Caco-2 (cell line): Measurements from ENCODE around the gene ALOXE3. TPM values are rescaled to one million over a fixed set of nuclear protein-coding genes. Genes with fewer than 3 reads are reported as not detected.

Experiments
- BruUV-seq: library from RNA; stranded (reverse); fragments of 400-500 nt; replicated peaks from 2 replicates; lab custom pipeline; 2021; lab: Mats Ljungman, UMichigan
- CTCF ChIA-PET: fragments of 300-600 bp; sonication (Branson Sonifier 250); formaldehyde crosslinking; loops from one replicate; lab custom pipeline; 2022; ENCODE audit warnings: antibody characterized with exemption; lab: Charles Lee
- POLR2A ChIA-PET: fragments of 300-600 bp; sonication (Branson Sonifier 250); formaldehyde crosslinking; loops from one replicate; lab custom pipeline; 2022; ENCODE audit warnings: antibody characterized with exemption; lab: Charles Lee
- DNase-seq, 2 experiments: peaks; one replicate each; pipeline versions ENCODE4 v3.0.0 to v3.0.0-alpha.2; 2020 to 2022
- H3K27me3 ChIP-seq: replicated peaks from 2 replicates; pipeline ENCODE4 v1.6.0; 2011; ENCODE audit warnings: low read length; ENCODE audit not compliant: control insufficient read depth, insufficient read depth
- H3K36me3 ChIP-seq: 2 replicates; pipeline ENCODE4 v1.5.1; 2011; ENCODE audit warnings: low read length; ENCODE audit not compliant: control insufficient read depth, insufficient read depth
- H3K4me1 ChIP-seq: fragments of 250-450 bp; sonication (Bioruptor Pico); 2 replicates; pipeline ENCODE4 v1.5.1; 2020; ENCODE audit warnings: mild to moderate bottlenecking
- H3K4me3 ChIP-seq: 2 replicates; pipeline ENCODE4 v1.5.1; 2011; ENCODE audit warnings: low read depth, mild to moderate bottlenecking, control low read depth, low read length
- H3K9me3 ChIP-seq: fragments of 250-450 bp; sonication (Bioruptor Pico); 2 replicates; pipeline ENCODE4 v1.5.1; 2020; ENCODE audit warnings: mild to moderate bottlenecking, moderate library complexity
- H3K27ac Mint-ChIP-seq: one replicate; pipeline ENCODE4 v1.8.0; 2022; ENCODE audit warnings: mixed read lengths; ENCODE audit not compliant: unreplicated experiment
- H3K27me3 Mint-ChIP-seq: one replicate; pipeline ENCODE4 v1.8.0; 2022; ENCODE audit warnings: mixed read lengths; ENCODE audit not compliant: insufficient read depth, unreplicated experiment
- H3K36me3 Mint-ChIP-seq: one replicate; pipeline ENCODE4 v1.8.0; 2022; ENCODE audit warnings: mild to moderate bottlenecking, mixed read lengths; ENCODE audit not compliant: insufficient read depth, unreplicated experiment
- H3K4me1 Mint-ChIP-seq: one replicate; pipeline ENCODE4 v1.8.0; 2022; ENCODE audit warnings: low read depth, mixed read lengths; ENCODE audit not compliant: unreplicated experiment
- H3K4me3 Mint-ChIP-seq: one replicate; pipeline ENCODE4 v1.8.0; 2022; ENCODE audit warnings: mild to moderate bottlenecking, moderate library complexity, mixed read lengths; ENCODE audit not compliant: unreplicated experiment
- H3K9me3 Mint-ChIP-seq: one replicate; pipeline ENCODE4 v1.8.0; 2022; ENCODE audit warnings: mixed read lengths; ENCODE audit not compliant: unreplicated experiment
- CTCF ChIP-seq, 2 experiments: fragments of 200-600 bp in 1 of 2; IDR thresholded peaks; 1 replicate in 1 of 2; 2 replicates in 1 of 2; pipeline versions ENCODE4 v1.5.1 to v1.8.0; 2011 to 2022; ENCODE audit warnings: antibody characterized with exemption in 1 of 2, control low read depth in 1 of 2, inconsistent platforms in 1 of 2, low read depth in 1 of 2, low read length in 1 of 2, mild to moderate bottlenecking in 1 of 2, moderate library complexity in 1 of 2; ENCODE audit not compliant: insufficient read depth in 1 of 2, severe bottlenecking in 1 of 2, unreplicated experiment in 1 of 2
- intact Hi-C: fragments of 100-400 bp; cut with micrococcal nuclease; formaldehyde crosslinking; loops from one replicate; pipeline ENCODE4 v1.10.0; 2022; ENCODE audit not compliant: unreplicated experiment
- total RNA-seq: library from RNA; stranded (reverse); gene quantifications from 2 replicates; pipeline ENCODE4 v1.2.3, GENCODE V29; 2022

Gene ALOXE3
- total RNA-seq, 1 experiment from 2014 or later: not detected

DNA sequence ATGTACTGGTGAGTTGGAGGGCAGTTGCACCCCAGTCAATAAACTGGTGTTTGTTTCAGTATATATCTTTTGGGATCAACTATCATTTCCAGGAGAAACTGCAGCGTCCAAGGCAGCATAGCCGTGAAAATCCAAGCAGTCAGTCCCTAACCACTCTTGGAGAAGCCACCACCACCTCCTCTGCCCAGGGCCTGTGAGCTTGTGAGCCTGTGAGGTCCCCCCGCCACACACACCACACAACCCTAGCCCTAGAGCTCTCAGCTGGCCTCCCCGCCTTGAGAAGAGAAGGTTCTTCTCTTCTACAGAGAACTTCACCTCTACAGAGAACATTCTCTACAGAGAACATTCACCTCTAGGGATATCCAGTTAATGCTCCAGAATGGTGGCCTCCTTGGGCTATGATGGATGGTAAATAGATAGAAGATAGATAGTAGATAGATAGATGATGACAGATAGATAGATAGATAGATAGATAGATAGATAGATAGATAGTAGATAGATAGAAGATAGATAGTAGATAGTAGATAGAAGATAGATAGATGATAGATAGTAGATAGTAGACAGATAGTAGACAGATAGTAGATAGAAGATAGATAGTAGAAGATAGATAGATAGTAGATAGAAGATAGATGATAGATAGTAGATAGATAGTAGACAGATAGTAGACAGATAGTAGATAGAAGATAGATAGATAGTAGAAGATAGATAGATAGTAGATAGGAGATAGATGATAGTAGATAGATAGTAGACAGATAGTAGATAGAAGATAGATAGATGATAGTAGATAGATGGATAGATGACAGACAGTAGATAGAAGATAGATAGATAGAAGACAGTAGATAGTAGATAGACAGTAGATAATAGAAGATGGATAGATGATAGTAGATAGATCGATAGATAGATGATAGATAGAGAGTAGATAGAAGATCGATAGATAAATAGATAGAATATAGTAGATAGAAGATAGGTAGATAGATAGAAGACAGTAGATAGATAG, 65.8 kb downstream of the ALOXE3 start:
- H3K4me3 ChIP-seq: no peak overlapping the region
- TF ChIP-seq CTCF (IDR thresholded peaks at IDR 0.05; ENCODE audit: insufficient read depth in 1 of 2, low read depth in 1 of 2, low read length in 1 of 2, severe bottlenecking in 1 of 2, unreplicated experiment in 1 of 2): no peak
- H3K4me1 ChIP-seq: peaks cover 14% of the 10 kb centered on the region
- Mint-ChIP-seq H3K36me3 (peaks cover 6% of the 10 kb centered on the region), H3K4me3 (no peak overlapping the region), H3K27ac (no peak overlapping the region), H3K9me3 (no peaks in the 10 kb centered on the region), H3K27me3 (no peaks in the 10 kb centered on the region), H3K4me1 (peaks cover 13% of the 10 kb centered on the region)
- POLR2A ChIA-PET: no interaction called here
- intact Hi-C loops: no loop called here
- DNase-seq: no peak
- H3K9me3 ChIP-seq: no peaks in the 10 kb centered on the region
- H3K36me3 ChIP-seq: no peaks in the 10 kb centered on the region
- CTCF ChIA-PET: no interaction called here
- BruUV-seq: no TSS peak
- no peaks in the 10 kb centered on the region for H3K27me3 ChIP-seq

DNA sequence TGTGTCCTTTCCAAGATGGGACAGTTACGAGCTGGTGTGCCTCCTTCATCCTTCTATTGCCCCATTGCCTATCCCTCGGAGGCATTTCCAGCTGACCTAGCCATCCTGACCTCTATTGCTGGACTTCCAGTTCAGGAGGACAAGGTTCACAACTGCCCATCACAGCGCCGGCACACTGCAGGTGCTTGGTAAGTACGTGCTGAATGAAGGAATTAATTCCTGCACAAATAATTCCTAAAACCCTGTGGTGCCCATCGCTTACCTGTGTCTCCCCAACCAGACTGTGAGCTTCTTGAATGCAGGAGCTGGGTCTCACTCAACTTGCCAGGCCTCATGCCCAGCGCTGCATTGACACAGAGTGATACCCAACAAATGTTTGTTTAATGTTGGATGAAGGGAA, 66.5 kb downstream of the ALOXE3 start:
- H3K27me3 ChIP-seq: no peaks in the 10 kb centered on the region
- peaks cover 13% of the 10 kb centered on the region for H3K4me1 Mint-ChIP-seq
- peaks cover 6% of the 10 kb centered on the region for H3K36me3 Mint-ChIP-seq

GRCh38 chr17:8048736-8049135, 69.6 kb downstream of the ALOXE3 start:
- no peak overlapping the region for H3K4me3 ChIP-seq
- BruUV-seq: no TSS peak
- no peaks in the 10 kb centered on the region for H3K36me3 ChIP-seq
- H3K4me3 Mint-ChIP-seq: no peak overlapping the region
- no peaks in the 10 kb centered on the region for H3K9me3 Mint-ChIP-seq
- no peaks in the 10 kb centered on the region for H3K9me3 ChIP-seq
- intact Hi-C loops: no loop called here
- H3K27me3 ChIP-seq: no peaks in the 10 kb centered on the region
- ChIA-PET POLR2A (no interaction called here), CTCF (interaction anchor here (0.6 to 0.9 kb wide), 2 partner anchors 25 to 192 kb away, joined by 4 to 5 read pairs; partner anchors contain the start of gene NAA38)
- no peaks in the 10 kb centered on the region for H3K4me1 ChIP-seq
- no peaks in the 10 kb centered on the region for H3K4me1 Mint-ChIP-seq
- H3K27me3 Mint-ChIP-seq: no peaks in the 10 kb centered on the region
- TF ChIP-seq CTCF (IDR thresholded peaks at IDR 0.05; ENCODE audit: insufficient read depth in 1 of 2, low read depth in 1 of 2, low read length in 1 of 2, severe bottlenecking in 1 of 2, unreplicated experiment in 1 of 2): no peak
- DNase-seq: no peak
- H3K36me3 Mint-ChIP-seq: no peaks in the 10 kb centered on the region
- H3K27ac Mint-ChIP-seq: no peak overlapping the region

More for the DNA sequence above, 66.5 kb downstream of the ALOXE3 start:
- H3K36me3 ChIP-seq: no peaks in the 10 kb centered on the region
- POLR2A ChIA-PET: no interaction called here
- Mint-ChIP-seq H3K4me3 (no peak overlapping the region), H3K27me3 (no peaks in the 10 kb centered on the region), H3K27ac (no peak overlapping the region), H3K9me3 (no peaks in the 10 kb centered on the region)
- no peaks in the 10 kb centered on the region for H3K9me3 ChIP-seq
- DNase-seq: no peak
- intact Hi-C loops: no loop called here
- CTCF ChIA-PET: no interaction called here
- no TSS peak for BruUV-seq
- no peak for TF ChIP-seq CTCF (IDR thresholded peaks at IDR 0.05; ENCODE audit: insufficient read depth in 1 of 2, low read depth in 1 of 2, low read length in 1 of 2, severe bottlenecking in 1 of 2, unreplicated experiment in 1 of 2)
- H3K4me3 ChIP-seq: no peak overlapping the region
- H3K4me1 ChIP-seq: peaks cover 10% of the 10 kb centered on the region
